HG03280 (cell line): ENCODE data around the gene CACNA2D3.

Experiments used
- ATAC-seq: cut with Tn5 transposase; IDR thresholded peaks from one replicate; pipeline ENCODE4 v1.9.1; 2021; ENCODE audit warnings: mild to moderate bottlenecking, moderate library complexity; ENCODE audit not compliant: unreplicated experiment

Gene CACNA2D3

DNA sequence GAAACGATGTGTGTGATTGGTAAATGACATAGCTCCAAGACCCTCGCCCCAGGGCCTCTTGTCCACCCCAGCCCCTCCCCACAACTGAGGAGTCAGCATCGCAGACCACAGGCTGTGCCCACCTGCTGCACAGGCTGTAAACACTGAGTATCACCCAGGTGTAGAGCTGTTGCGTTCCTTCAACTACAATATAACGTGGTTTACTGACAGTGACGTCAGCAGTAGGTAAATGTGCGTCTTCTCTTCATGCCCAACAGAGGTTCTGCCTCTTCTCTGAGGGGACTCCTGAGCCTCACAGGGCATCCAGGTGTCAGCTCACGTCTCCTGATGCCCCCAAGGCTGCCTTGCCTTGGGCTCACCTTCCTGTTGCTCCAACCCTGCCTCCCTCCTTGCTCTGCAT, 395.1 kb downstream of the CACNA2D3 start:
- ATAC-seq = no peak

GRCh38 chr3:54518011-54518675, 395.8 kb downstream of the CACNA2D3 start:
- ATAC-seq = no peak

DNA sequence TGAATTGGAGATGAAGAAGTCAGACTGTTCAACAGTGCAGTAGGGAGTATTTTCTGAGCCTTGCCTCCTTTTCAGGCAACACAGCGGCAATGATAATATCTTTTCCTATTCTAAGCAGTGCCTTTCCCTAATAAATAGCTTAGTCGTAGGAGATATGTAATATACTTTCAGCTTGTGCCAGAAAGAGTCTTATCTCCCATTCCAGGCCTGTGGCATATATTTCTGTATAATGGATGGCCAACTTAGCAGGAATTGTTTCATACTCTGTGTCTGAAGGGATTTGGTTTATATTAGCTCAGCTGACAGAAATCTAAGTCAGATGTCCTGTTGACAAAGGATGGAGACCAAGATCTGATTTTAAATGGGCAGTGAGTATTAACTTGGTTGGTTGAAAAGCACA, 397.1 kb downstream of the CACNA2D3 start:
- ATAC-seq = no peak

- ATAC-seq = no peak
These were observed 397.7 kb downstream of the CACNA2D3 start for GRCh38 chr3:54520060-54520459.

DNA sequence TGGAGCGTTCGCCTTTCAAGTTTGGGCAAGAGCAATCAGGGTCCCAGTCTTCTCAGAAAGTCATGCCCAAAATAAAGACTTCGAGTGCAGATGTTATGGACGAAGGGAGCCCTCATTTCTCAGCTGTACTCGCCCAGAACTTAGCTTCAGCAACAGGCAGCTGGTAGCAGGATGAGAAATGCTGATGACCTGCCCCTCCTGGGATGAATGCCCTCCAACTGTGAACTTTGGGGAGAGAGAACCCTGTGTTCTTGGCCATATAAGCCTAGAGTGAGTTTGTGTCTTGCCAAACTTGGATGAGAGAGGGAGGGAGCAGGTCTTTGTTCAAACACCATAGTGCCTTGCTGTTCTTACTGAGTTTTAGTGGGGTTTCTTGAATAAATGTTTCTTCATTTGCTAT, 405.2 kb downstream of the CACNA2D3 start:
- ATAC-seq = no peak

GRCh38 chr3:54527953-54528352, 405.6 kb downstream of the CACNA2D3 start:
- no peak for ATAC-seq

GRCh38 chr3:54528668-54529067, 406.3 kb downstream of the CACNA2D3 start:
- ATAC-seq = no peak

GRCh38 chr3:54530091-54530490, 407.7 kb downstream of the CACNA2D3 start:
- ATAC-seq = no peak

- no peak for ATAC-seq
These were observed 408.6 kb downstream of the CACNA2D3 start for GRCh38 chr3:54530944-54531343.

- no peak for ATAC-seq
These were observed 409.4 kb downstream of the CACNA2D3 start for GRCh38 chr3:54531741-54532140.

DNA sequence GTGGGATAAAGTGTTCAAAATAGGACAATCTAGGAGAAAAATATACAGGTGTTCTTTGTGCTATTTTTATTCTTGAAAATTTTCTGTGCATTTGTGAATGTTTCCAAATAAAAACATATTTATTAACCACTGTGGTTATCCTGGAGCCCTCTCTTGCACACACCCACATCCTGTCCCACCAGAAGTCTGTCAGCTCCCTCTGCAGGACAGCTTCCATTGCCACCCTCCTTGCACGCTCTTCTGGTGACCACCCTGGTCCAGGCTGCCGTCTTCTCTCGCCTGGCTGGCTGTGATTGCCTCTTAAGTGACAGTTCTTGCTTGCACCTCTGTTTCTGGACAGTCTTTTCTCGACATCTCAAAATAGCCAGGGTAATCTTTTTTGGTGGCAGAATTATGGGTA, 411.5 kb downstream of the CACNA2D3 start:
- no peak for ATAC-seq

GRCh38 chr3:54535619-54536018, 413.3 kb downstream of the CACNA2D3 start:
- ATAC-seq = no peak

GRCh38 chr3:54536450-54536849, 414.1 kb downstream of the CACNA2D3 start:
- ATAC-seq = no peak

GRCh38 chr3:54537506-54537905, 415.2 kb downstream of the CACNA2D3 start:
- no peak for ATAC-seq

DNA sequence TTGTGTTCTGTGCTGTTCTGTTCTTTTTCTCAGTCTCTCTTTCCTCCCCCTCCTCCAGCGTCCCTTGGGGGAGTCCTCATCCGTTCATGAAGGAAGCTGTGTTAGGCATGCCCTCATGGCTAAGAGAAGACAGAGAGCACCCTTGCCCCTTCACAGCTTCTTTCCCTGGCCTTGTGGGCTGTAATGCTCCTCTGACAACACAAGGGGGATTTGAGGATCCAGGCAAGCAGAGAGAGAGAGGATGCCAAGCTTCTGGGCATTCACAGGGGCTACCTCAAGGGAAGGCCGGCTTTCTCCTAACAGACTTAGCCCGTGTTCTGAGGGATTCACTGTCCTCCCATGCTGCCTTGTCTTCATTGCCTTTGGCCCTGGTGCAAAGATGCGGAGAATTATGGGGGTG, 416.0 kb downstream of the CACNA2D3 start:
- no peak for ATAC-seq

GRCh38 chr3:54541369-54541768, 419.0 kb downstream of the CACNA2D3 start:
- ATAC-seq = no peak

DNA sequence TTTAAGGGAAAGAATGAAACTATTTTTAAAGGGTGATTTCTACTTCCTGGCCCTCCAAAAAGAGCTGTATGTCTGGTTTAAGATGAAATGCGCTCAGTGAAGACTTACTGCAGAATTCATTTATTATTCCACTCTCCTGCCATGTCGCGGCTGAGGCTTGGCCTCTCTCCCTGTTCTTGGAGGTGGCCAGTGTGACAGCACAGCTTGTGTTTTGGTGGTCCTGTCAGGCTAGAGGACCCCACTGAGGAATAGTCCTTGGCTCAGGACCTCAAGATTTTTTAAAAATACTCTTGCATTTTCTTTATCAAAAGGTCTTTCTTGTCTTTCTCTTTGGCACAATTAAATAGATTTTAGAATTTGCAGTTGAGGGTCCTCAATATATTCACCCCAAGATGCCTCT, 421.1 kb downstream of the CACNA2D3 start:
- ATAC-seq = no peak

DNA sequence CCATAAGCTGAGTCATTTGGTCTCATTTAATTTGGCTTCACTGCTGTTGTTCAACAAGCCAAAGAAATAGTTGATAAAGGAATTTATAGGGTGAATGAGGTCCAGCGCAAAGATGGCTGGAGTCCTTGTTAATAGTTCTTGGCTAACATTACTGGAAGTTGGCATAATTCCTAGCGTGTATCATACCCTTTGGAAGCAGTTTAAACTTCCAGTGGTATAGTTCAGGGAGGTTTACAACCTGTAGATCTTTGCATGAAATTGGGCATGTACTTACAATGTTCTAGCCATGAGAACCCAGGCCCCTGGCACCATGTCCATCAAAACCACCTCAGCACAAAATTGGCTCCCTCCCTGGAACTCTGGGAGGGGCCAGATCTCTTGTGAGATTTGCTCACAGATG, 424.7 kb downstream of the CACNA2D3 start:
- ATAC-seq = no peak

- no peak for ATAC-seq
These were observed 425.5 kb downstream of the CACNA2D3 start for GRCh38 chr3:54547846-54548245.

DNA sequence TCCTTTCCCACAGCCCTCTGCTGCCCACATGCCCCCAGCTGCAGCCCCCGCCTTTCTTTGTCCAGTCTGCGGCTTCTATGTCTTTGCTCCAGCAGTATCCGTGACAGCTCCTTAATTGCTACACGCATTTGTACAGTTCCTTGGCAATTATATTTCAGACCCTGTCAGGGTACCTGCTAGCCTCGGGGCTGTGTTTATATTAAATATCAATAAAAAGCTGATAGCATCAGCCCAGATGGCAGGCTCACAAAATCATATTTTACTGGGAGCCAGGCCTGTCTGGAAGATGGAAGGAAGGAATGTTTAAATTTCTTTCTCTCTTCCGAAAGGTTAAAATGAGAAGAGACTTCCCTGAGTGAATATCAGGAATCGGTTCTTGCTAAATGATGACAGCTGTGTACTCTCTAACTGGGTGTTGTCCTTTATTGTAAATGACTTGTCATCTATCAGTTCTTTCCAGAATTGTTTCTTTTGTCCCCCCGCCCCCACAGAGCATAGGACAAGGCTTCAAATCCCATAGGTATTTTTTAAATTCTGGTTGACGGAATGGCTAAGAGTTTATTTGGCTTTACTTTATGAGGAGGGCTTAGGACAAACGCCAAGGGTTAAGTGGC, 427.4 kb downstream of the CACNA2D3 start:
- no peak for ATAC-seq

DNA sequence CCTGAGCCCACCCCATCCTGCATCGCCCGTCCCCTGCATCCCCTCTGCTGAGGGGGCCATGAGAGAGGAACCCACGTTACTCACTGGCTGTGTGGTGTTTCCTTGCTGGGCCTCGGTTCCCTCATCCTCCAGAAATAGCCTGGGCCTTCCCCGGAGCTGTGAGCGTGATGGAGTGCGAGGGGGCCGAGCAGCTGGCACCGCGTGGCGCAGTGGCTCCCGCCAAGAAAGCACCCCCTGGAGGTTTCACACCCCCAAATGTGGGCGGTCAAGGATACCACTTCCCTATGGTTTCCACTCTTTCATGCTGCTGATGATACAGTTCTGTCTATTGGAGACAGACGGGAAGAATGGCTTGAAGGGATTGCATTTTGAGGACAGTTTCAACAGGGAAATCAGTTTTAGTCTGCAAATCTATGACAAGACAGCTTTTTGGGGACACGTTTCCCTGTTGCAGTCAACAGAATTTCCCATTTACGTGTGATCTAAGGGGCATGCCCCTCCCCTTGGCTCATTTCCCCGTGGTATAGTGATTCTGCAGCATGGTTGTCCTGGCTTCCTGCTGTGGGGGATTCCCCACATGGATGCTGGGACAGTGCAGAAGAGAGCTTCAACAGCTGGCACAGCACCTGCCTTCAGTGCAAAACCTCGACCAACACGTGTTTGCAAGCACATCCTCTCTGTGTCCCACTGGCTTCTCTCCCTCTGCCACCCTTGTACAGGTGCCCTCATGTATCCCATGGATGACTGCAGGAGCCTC, 428.0 kb downstream of the CACNA2D3 start:
- no peak for ATAC-seq

- no peak for ATAC-seq
These were observed 434.3 kb downstream of the CACNA2D3 start for GRCh38 chr3:54556630-54557029.
